GM23248 (cell line): ENCODE results near the gene FCN1. TPM values are rescaled to one million over a fixed set of nuclear protein-coding genes. Genes with fewer than 3 reads are reported as not detected.

Source experiments
- DNase-seq: peaks from one replicate; pipeline ENCODE4 v3.0.0-alpha.2; 2015
- H2AFZ ChIP-seq: fragments of 200-600 bp; sonication (generic); 2 replicates; pipeline ENCODE4 v1.6.1; 2016; ENCODE audit warnings: antibody characterized with exemption
- H3F3A ChIP-seq: fragments of 200-600 bp; sonication (generic); 2 replicates; pipeline ENCODE4 v1.6.1; 2016; ENCODE audit warnings: mild to moderate bottlenecking, antibody characterized with exemption, mixed run types; ENCODE audit not compliant: insufficient read depth
- H3K27ac ChIP-seq: fragments of 200-600 bp; sonication (generic); 2 replicates; pipeline ENCODE4 v1.5.1; 2016; ENCODE audit warnings: mild to moderate bottlenecking
- H3K27me3 ChIP-seq: fragments of 200-600 bp; sonication (generic); replicated peaks from 2 replicates; pipeline ENCODE4 v1.6.1; 2016; ENCODE audit warnings: mild to moderate bottlenecking; ENCODE audit not compliant: insufficient read depth
- H3K36me3 ChIP-seq: fragments of 200-600 bp; sonication (generic); 2 replicates; pipeline ENCODE4 v1.6.1; 2016; ENCODE audit warnings: low read depth, mild to moderate bottlenecking
- H3K4me1 ChIP-seq: fragments of 200-600 bp; sonication (generic); 2 replicates; pipeline ENCODE4 v1.6.1; 2016; ENCODE audit warnings: mild to moderate bottlenecking; ENCODE audit not compliant: insufficient read depth
- H3K4me2 ChIP-seq: fragments of 200-600 bp; sonication (generic); one replicate; pipeline ENCODE4 v1.6.1; 2016; ENCODE audit warnings: mild to moderate bottlenecking; ENCODE audit not compliant: unreplicated experiment
- H3K4me3 ChIP-seq: fragments of 200-600 bp; sonication (generic); 2 replicates; pipeline ENCODE4 v1.5.1; 2016; ENCODE audit warnings: mild to moderate bottlenecking
- H3K79me2 ChIP-seq: fragments of 200-600 bp; sonication (generic); 2 replicates; pipeline ENCODE4 v1.6.1; 2016; ENCODE audit warnings: mild to moderate bottlenecking; ENCODE audit not compliant: insufficient read depth
- H3K9ac ChIP-seq: fragments of 200-600 bp; sonication (generic); 2 replicates; pipeline ENCODE4 v1.6.1; 2016; ENCODE audit warnings: mild to moderate bottlenecking
- H3K9me2 ChIP-seq: fragments of 200-600 bp; sonication (generic); 2 replicates; pipeline ENCODE4 v1.6.1; 2016; ENCODE audit warnings: mixed run types, mild to moderate bottlenecking, moderate library complexity; ENCODE audit not compliant: insufficient read depth
- H3K9me3 ChIP-seq: fragments of 200-600 bp; sonication (generic); one replicate; pipeline ENCODE4 v1.6.1; 2017; ENCODE audit warnings: low read depth
- H4K20me1 ChIP-seq: fragments of 200-600 bp; sonication (generic); 2 replicates; pipeline ENCODE4 v1.6.0; 2016; ENCODE audit not compliant: insufficient read depth
- EZH2 ChIP-seq: fragments of 200-600 bp; sonication (generic); IDR thresholded peaks from 2 replicates; pipeline ENCODE4 v1.6.1; 2018; ENCODE audit warnings: antibody characterized with exemption, mild to moderate bottlenecking; ENCODE audit not compliant: insufficient read depth, poor library complexity, severe bottlenecking
- EZH2phosphoT487 ChIP-seq: fragments of 200-600 bp; sonication (generic); IDR thresholded peaks from 2 replicates; pipeline ENCODE4 v1.6.1; 2018; ENCODE audit warnings: antibody characterized with exemption, moderate library complexity, mild to moderate bottlenecking, low read depth; ENCODE audit not compliant: insufficient read depth
- WGBS, 2 experiments: methylation state at CpG; one replicate each; pipeline ENCODE4 v1.1.6; 2015 to 2017; ENCODE audit warnings: low lambda C conversion rate in 2 of 2, low coverage in 1 of 2; ENCODE audit errors: missing lambda C conversion rate in 2 of 2; 5-methylcytosine and 5-hydroxymethylcytosine counted together
- in situ Hi-C: fragments of 300-500 bp; cut with MboI; formaldehyde crosslinking; loops from 2 replicates; pipeline ENCODE4 v1.15.0; 2020
- polyA plus RNA-seq: library from polyadenylated mRNA; unstranded; fragments of >200 nt; fragmentation: Nextera tagmentation; extraction: Ambion mirVana; gene quantifications from 2 replicates; pipeline ENCODE4 v1.2.1, GENCODE V29; 2016
- total RNA-seq: library from RNA; depleted of rRNA; stranded (reverse); fragments of >200 nt; shearing (Covaris generic); gene quantifications from 2 replicates; pipeline ENCODE4 v1.2.3, GENCODE V29; 2014

FCN1 gene
- total and polyA plus RNA-seq, 2 experiments from 2014 or later, result not detected

DNA sequence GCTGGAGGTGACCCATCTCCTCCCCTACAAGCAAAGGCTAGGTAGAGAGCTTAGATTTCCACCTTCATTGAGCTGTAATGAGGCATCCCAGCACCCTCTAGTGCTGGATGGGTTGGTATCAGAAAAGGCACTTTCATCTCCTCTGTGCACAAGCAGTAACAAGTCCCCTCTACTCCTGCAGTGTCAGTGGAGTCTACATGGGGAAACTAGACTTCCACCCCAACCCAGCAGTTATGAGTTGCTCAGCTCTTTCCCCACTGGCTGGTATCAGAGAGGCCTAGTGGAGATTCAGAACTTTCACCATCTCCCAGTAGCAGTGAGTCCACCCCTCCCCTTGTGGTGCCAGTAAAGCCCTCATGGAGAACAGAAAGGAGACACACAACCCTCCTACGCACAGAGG is 17.9 kb downstream of the FCN1 start:
- no peaks in the 10 kb centered on the region for H3K79me2 ChIP-seq
- H3K9me3 ChIP-seq, result no peaks in the 10 kb centered on the region
- H3K4me1 ChIP-seq, result no peaks in the 10 kb centered on the region
- H3K9ac ChIP-seq, result no peak overlapping the region
- H3F3A ChIP-seq, result no peaks in the 10 kb centered on the region
- H4K20me1 ChIP-seq, result no peaks in the 10 kb centered on the region
- H3K4me3 ChIP-seq, result no peak overlapping the region
- no peaks in the 10 kb centered on the region for H3K9me2 ChIP-seq
- no peak overlapping the region for H3K4me2 ChIP-seq
- no peak for DNase-seq
- no peak overlapping the region for H3K27ac ChIP-seq
- in situ Hi-C loops, result no loop called here
- WGBS, 2 experiments, result 31 to 48% methylated on average over 1 of the region's 1 CpG
- no peak for TF ChIP-seq EZH2
- TF ChIP-seq EZH2phosphoT487, result no peak
- peaks cover 47% of the 10 kb centered on the region for H3K27me3 ChIP-seq
- H2AFZ ChIP-seq, result no peak overlapping the region
- no peaks in the 10 kb centered on the region for H3K36me3 ChIP-seq

DNA sequence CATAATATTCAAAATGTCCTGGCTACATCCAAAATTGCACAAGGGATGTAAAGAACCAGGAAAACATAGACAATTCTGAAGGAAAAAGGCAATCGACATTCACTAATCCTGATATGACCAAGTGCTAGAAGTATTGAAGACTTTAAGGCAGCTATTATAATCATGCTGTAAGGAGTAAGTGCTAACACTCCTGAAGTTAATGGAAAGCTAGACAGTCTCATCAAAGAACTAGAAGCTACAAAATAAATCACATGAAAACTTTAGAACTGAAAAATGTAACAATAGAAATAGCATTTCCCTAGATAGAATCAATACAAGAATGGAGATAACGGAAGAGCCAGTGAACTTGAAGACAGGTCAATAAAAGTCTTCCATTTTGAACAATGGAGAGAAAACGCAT is 18.5 kb downstream of the FCN1 start:
- no peak for TF ChIP-seq EZH2
- Histone ChIP-seq H3K36me3 (no peaks in the 10 kb centered on the region), H4K20me1 (no peaks in the 10 kb centered on the region), H3K9me3 (no peaks in the 10 kb centered on the region), H3K79me2 (no peaks in the 10 kb centered on the region), H3K9me2 (no peaks in the 10 kb centered on the region), H3K4me2 (no peak overlapping the region), H2AFZ (no peak overlapping the region), H3K9ac (no peak overlapping the region), H3K4me1 (no peaks in the 10 kb centered on the region), H3F3A (no peaks in the 10 kb centered on the region), H3K27ac (no peak overlapping the region), H3K27me3 (peaks cover 41% of the 10 kb centered on the region), H3K4me3 (no peak overlapping the region)
- DNase-seq, result no peak
- WGBS, 2 experiments, result 53 to 60% methylated on average over 3 of the region's 3 CpGs
- in situ Hi-C loops, result no loop called here

DNA sequence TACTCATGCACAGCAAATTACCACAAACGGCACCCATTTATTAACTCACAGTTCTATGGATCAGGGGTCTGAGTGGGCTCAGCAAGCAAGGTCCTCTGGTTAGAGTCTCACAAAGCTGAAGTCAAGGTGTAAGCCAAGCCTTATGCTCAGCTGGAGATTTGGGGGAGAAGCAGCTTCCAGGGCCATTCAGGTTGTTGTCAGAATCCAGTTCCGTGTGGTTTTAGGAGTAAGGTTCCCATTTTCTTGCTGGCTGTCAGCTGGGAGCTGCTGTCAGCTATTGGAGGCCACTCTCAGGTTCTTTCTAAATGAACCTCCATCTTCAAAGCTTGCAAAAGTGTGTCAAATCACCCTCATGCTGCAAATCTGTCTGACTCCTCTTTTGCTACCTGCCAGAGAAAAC is 19.4 kb downstream of the FCN1 start:
- TF ChIP-seq EZH2phosphoT487, result no peak
- no peak for TF ChIP-seq EZH2
- H3K9me2 ChIP-seq, result no peaks in the 10 kb centered on the region
- H2AFZ ChIP-seq, result no peak overlapping the region
- 8 to 20% methylated on average over 2 of the region's 2 CpGs for WGBS, 2 experiments
- H3K9me3 ChIP-seq, result no peaks in the 10 kb centered on the region
- no peak overlapping the region for H3K4me3 ChIP-seq
- no peaks in the 10 kb centered on the region for H3K36me3 ChIP-seq
- H4K20me1 ChIP-seq, result no peaks in the 10 kb centered on the region
- H3K27ac ChIP-seq, result no peak overlapping the region
- in situ Hi-C loops, result no loop called here
- no peaks in the 10 kb centered on the region for H3K4me1 ChIP-seq
- DNase-seq, result no peak
- no peaks in the 10 kb centered on the region for H3F3A ChIP-seq
- no peak overlapping the region for H3K4me2 ChIP-seq
- no peak overlapping the region for H3K9ac ChIP-seq
- H3K79me2 ChIP-seq, result no peaks in the 10 kb centered on the region
- peaks cover 39% of the 10 kb centered on the region for H3K27me3 ChIP-seq

DNA sequence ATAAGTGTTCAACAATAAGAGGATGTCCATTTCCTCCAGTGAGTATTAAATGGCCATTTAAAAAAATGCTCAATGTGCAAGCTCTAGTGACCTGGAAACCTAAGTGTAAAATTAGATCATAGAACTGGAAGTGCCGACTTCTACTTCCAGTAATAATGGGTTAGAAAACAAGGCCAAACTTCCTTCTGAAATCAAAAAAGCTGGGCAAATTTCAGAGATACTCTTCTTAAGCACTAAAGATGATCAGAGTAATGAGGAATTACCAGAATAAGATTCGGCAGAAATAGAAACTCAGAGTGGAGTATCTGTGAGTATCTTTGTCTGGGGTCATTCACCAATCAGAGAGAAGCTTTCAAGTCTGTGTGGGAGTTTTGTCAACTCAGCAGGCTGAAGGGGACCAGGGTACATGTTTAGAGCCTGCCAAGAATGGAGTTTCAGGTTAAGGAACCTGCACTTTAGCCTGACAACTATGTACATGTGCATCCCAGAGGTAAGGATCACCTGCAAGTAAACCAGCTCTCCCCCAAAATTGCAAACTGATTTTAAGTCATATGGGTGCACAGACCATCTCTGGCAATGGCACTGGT is 20.0 kb downstream of the FCN1 start:
- Histone ChIP-seq H3K36me3 (no peaks in the 10 kb centered on the region), H3K4me1 (no peaks in the 10 kb centered on the region), H3K4me2 (no peak overlapping the region), H3F3A (no peaks in the 10 kb centered on the region), H3K79me2 (no peaks in the 10 kb centered on the region), H4K20me1 (no peaks in the 10 kb centered on the region), H3K4me3 (no peak overlapping the region), H3K9me3 (no peaks in the 10 kb centered on the region), H3K9me2 (no peaks in the 10 kb centered on the region), H3K27me3 (peaks cover 34% of the 10 kb centered on the region), H3K9ac (no peak overlapping the region), H3K27ac (no peak overlapping the region), H2AFZ (no peak overlapping the region)
- TF ChIP-seq EZH2 (no peak), EZH2phosphoT487 (no peak)
- in situ Hi-C loops, result no loop called here
- DNase-seq, result no peak
- WGBS, 2 experiments, result 0 to 6% methylated on average over 2 of the region's 2 CpGs
